ENCODE measurements around the gene PTPN1. TPM values are rescaled to one million over a fixed set of nuclear protein-coding genes. Genes with fewer than 3 reads are reported as not detected.

The PTPN1 gene
- total and polyA plus RNA-seq, 4 donors: 5.8 to 10.6 (median 9.7) TPM

- no peak for TF ChIP-seq GABPA (IDR thresholded peaks at IDR 0.05 in 1 of 2, conservative IDR thresholded peaks at IDR 0.05 in 1 of 2)
- TF ChIP-seq, protein P1, sequence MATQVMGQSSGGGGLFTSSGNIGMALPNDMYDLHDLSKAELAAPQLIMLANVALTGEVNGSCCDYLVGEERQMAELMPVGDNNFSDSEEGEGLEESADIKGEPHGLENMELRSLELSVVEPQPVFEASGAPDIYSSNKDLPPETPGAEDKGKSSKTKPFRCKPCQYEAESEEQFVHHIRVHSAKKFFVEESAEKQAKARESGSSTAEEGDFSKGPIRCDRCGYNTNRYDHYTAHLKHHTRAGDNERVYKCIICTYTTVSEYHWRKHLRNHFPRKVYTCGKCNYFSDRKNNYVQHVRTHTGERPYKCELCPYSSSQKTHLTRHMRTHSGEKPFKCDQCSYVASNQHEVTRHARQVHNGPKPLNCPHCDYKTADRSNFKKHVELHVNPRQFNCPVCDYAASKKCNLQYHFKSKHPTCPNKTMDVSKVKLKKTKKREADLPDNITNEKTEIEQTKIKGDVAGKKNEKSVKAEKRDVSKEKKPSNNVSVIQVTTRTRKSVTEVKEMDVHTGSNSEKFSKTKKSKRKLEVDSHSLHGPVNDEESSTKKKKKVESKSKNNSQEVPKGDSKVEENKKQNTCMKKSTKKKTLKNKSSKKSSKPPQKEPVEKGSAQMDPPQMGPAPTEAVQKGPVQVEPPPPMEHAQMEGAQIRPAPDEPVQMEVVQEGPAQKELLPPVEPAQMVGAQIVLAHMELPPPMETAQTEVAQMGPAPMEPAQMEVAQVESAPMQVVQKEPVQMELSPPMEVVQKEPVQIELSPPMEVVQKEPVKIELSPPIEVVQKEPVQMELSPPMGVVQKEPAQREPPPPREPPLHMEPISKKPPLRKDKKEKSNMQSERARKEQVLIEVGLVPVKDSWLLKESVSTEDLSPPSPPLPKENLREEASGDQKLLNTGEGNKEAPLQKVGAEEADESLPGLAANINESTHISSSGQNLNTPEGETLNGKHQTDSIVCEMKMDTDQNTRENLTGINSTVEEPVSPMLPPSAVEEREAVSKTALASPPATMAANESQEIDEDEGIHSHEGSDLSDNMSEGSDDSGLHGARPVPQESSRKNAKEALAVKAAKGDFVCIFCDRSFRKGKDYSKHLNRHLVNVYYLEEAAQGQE (IDR thresholded peaks at IDR 0.05): no peak
- TF ChIP-seq, protein P2, sequence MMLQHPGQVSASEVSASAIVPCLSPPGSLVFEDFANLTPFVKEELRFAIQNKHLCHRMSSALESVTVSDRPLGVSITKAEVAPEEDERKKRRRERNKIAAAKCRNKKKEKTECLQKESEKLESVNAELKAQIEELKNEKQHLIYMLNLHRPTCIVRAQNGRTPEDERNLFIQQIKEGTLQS (IDR thresholded peaks at IDR 0.05): no peak
- no peak for TF ChIP-seq MAX (IDR thresholded peaks at IDR 0.05)
- TF ChIP-seq HNF4A (conservative IDR thresholded peaks at IDR 0.05): no peak
- TF ChIP-seq, protein P3, sequence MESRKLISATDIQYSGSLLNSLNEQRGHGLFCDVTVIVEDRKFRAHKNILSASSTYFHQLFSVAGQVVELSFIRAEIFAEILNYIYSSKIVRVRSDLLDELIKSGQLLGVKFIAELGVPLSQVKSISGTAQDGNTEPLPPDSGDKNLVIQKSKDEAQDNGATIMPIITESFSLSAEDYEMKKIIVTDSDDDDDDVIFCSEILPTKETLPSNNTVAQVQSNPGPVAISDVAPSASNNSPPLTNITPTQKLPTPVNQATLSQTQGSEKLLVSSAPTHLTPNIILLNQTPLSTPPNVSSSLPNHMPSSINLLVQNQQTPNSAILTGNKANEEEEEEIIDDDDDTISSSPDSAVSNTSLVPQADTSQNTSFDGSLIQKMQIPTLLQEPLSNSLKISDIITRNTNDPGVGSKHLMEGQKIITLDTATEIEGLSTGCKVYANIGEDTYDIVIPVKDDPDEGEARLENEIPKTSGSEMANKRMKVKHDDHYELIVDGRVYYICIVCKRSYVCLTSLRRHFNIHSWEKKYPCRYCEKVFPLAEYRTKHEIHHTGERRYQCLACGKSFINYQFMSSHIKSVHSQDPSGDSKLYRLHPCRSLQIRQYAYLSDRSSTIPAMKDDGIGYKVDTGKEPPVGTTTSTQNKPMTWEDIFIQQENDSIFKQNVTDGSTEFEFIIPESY (IDR thresholded peaks at IDR 0.05): no peak
- TF ChIP-seq, protein P4, sequence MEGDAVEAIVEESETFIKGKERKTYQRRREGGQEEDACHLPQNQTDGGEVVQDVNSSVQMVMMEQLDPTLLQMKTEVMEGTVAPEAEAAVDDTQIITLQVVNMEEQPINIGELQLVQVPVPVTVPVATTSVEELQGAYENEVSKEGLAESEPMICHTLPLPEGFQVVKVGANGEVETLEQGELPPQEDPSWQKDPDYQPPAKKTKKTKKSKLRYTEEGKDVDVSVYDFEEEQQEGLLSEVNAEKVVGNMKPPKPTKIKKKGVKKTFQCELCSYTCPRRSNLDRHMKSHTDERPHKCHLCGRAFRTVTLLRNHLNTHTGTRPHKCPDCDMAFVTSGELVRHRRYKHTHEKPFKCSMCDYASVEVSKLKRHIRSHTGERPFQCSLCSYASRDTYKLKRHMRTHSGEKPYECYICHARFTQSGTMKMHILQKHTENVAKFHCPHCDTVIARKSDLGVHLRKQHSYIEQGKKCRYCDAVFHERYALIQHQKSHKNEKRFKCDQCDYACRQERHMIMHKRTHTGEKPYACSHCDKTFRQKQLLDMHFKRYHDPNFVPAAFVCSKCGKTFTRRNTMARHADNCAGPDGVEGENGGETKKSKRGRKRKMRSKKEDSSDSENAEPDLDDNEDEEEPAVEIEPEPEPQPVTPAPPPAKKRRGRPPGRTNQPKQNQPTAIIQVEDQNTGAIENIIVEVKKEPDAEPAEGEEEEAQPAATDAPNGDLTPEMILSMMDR (IDR thresholded peaks at IDR 0.05; ENCODE audit: low read depth, low read length, missing input control): no peak
- no peak for TF ChIP-seq YY1 (IDR thresholded peaks at IDR 0.05)
- TF ChIP-seq FOXA2 (IDR thresholded peaks at IDR 0.05): no peak
- no peak for TF ChIP-seq RAD21 (IDR thresholded peaks at IDR 0.05)
- TF ChIP-seq JUND (IDR thresholded peaks at IDR 0.05): no peak
- TF ChIP-seq EGR1 (IDR thresholded peaks at IDR 0.05; ENCODE audit: low read depth in 2 of 2): no peak
- no peak for TF ChIP-seq NR2F2 (IDR thresholded peaks at IDR 0.05)
- no peak for TF ChIP-seq TAF1 (conservative IDR thresholded peaks at IDR 0.05)
- TF ChIP-seq FOXA1 (IDR thresholded peaks at IDR 0.05): no peak
- H3K4me1 ChIP-seq (ENCODE audit: control insufficient read depth in 4 of 4, insufficient read depth in 4 of 4, low read length in 3 of 4): peaks cover 3 to 44% (median 32%) of the 10 kb centered on the region in 4 donors
- no peaks in the 10 kb centered on the region for H3K36me3 ChIP-seq (ENCODE audit: control insufficient read depth in 4 of 4, insufficient read depth in 3 of 4, low read depth in 1 of 4, low read length in 3 of 4)
- H3K9ac ChIP-seq (ENCODE audit: low read depth in 1 of 2, low read length in 2 of 2): peak overlapping the region in 1 of 2 donors; percentile 25
- WGBS: 66% methylated on average over 5 of the region's 5 CpGs
- no peaks in the 10 kb centered on the region for H3K27me3 ChIP-seq (ENCODE audit: control insufficient read depth in 4 of 4, insufficient read depth in 4 of 4, low read length in 3 of 4)
- H3K27ac ChIP-seq (ENCODE audit: low read depth in 1 of 2, low read length in 2 of 2): peak overlapping the region in 1 of 2 donors; percentile 26
- no peak for DNase-seq (ENCODE audit: low spot score)
- H3K9me3 ChIP-seq (ENCODE audit: control insufficient read depth in 4 of 4, low read length in 3 of 4): no peaks in the 10 kb centered on the region
- no peak overlapping the region for H3K4me3 ChIP-seq (ENCODE audit: low read depth in 1 of 3, low read length in 3 of 3)
Measured at GRCh38 chr20:50516180-50516934, 6.2 kb downstream of the PTPN1 start.
